HG03108 (cell line): Measurements from ENCODE around the gene KRT72.

ENCODE experiments used
- ATAC-seq: cut with Tn5 transposase; IDR thresholded peaks from one replicate; pipeline ENCODE4 v1.9.1; 2021; ENCODE audit warnings: moderate library complexity; ENCODE audit not compliant: unreplicated experiment

Gene KRT72

DNA sequence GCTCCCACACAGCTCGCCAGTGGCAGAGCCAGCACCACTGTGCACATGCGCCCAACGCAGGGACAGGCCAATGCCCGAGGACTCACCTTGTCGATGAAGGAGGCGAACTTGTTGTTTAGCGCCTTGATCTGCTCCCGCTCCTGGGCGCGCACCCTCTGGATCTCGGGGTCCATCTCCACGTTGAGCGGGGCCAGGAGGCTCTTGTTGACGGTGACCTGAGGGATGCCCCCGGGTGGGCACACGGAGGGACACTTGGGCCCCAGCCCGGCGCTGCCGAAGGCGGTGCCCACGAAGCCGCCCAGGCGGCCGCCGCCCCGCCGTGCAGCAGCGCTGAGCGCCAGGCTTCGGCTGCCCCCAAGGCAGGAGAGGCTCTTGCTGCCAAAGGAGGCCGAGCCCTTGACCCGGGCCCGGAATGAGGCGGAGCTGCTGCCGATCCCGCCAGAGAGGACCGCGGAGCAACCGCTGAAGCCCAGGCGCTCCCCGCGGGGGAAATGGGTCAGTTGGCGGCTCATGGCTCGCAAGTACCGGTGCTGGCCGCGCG is at the start of gene KRT72:
TSS of gene KRT72 (minus strand) at position 523 of the 541 bp plus-strand sequence. CDS start at position 512, 11 bp downstream.
- no peak for ATAC-seq

DNA sequence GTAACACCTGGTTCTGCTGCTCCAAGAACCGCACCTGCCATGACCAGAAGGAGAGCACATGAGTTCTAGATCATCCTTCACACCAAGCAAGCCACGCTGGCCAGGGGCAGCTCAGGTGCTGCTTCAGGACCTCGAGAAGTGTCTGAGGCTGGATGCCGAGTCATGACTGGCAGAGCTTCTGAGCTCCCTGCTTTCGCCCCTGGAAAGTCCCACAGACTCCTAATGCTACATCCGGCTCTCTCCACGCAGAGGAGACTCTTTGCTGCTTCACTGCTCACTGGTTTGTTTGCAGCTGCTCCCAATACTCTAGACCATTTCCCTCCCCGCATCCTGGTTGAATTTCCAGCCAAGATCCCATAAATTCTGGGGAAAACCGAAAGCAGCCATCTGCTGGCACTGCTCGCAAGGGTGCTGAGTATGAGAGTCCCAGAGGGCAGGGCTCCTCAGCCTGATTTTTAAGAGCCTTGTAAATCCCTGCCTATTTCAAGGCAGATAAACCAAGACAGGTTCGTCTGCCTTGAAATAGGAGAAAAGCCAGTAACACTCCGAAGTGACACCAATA is 49.3 kb upstream of the KRT72 start:
- ATAC-seq: no peak

DNA sequence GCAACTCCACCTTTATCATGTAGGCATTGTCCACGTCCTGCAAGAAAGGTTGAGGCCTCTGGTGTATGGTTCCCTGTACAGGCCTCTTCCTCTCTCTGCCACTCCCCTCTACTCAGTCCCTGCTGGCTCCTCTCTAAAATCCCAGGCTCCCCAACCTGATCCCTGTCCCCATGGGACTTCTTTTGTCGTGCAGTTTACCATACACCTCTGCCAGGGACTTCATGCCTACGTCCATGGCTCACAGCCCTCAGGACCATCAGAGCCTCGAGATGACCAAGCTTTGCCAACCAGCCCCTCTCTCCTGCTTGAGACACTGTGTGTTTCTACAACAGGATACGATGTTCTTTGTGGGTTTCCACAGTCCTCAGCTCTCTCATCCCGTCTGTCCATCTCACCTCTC is 47.8 kb upstream of the KRT72 start:
- ATAC-seq: no peak

DNA sequence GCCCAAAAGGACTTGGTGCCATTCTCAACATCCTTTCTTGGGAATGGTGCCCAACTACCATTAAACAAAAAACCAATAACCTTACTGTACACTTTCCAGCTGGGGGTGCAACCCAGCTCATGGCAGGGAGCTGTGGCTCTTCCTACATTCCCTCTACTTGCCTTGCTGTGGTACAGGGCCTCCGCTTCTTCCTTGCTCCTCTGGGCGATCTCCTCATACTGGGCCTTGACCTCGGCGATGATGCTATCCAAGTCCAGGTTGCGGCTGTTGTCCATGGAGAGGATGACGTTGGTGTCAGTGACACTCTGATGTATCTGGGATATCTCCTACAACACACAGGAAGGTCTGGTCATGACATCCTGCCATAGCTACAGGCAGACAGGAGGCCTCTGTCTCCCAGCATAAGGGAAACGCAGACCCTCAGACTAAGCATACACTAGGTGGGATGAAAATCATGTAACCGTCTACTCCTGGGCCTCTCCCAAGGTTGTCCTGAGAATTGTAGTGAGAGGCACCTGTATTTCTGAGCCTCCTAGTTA is 46.8 kb upstream of the KRT72 start:
- ATAC-seq: no peak

DNA sequence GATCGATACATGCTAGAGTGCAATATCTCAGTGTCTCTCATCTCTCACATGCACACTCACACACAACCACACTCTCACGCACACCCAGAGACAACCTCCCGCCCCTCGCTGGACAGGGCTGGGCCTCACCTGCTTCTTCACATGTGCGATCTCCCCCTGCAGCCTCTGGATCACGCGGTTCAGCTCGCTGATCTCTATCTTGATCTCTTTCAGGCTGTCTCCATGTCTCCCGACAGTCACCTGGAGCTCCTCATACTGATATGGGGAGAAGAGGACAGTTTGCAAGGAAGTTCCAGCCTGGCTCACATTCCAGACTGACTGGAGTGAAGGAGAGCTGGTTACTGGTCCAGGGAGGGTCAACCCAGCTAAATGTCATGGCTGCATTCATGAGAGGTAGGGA is 46.3 kb upstream of the KRT72 start:
- no peak for ATAC-seq

DNA sequence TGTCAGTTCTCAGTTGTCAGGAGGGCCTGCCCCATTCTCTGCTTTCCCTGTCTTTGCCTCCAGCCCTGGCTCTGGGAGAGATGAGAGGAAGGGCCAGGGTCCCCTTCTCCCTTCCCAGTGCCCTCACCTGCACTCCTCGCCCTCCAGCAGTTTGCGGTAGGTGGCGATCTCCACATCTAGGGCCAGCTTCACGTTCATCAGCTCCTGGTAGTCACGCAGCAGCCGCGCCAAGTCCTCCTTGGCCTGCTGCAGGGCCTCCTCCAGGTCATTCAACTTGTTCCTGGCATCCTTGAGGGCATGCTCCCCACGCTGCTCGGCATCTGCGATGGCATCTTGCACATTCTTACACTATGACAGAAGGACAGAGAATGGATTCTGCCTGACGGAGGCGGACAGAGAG is 45.4 kb upstream of the KRT72 start:
- ATAC-seq: no peak

DNA sequence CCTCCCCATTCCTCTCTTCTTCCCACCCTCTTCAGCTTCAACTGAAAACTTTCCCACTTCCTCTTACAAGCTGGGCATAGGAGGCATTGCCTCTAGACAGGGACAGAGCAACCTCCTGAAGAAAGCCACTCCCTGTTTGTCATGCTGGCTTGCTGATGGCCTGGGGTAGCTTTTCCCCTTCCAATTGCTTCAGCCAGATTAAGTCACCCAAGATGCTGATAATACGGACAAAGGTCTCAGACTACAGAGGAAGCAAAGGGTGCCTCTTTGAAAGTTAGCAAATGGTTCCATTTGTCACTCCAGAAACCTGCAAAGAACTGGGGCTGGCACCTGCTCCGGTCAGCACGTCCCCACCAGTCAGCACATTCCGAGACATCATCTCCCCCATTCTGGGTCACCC is 44.7 kb upstream of the KRT72 start:
- ATAC-seq: no peak

DNA sequence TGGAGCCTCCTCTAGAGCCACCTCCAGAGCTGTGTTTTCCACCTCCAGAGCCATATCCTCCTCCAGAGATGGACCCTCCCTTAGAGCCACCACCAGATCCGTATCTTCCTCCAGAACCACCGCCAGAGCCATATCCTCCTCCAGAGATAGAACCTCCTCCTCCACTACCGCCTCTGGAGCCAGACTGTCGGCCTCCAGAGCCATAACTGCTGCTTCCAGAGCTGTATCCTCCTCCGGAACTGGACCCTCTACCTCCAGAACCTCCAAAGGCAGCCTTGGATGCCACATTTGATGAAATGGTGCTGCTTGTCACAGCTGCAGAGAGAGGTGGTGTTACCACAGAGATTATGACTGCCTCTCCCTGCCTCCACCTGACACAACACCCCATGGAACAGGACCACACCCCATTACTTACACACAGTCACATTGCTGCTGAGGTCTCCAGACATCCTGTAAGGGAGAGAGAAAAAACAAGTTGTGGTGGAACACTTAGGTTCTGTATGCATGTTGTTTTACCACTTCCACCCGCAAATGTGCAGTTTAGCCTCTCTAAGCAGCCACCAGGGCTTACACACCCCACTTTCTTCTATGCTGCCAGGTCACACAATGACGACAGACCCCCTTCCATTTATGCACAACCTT is 44.0 kb upstream of the KRT72 start:
- ATAC-seq: no peak

DNA sequence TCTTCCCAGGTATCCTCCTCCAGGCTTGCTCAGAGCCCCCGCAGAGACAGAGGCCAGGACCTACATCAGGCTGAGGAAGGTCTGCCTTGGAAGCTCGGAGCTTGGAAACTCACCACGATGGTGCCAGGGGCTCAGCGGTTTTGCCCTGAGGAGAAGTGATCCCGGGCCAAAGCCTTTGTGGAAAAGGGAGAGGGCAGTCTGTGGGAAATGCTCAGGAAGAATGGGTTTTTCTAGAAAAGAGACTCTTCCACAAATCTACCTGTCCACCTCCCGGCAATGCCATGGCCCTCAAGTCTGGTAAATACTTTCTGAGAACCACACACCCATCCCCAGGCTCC is 42.8 kb upstream of the KRT72 start:
- ATAC-seq: no peak

DNA sequence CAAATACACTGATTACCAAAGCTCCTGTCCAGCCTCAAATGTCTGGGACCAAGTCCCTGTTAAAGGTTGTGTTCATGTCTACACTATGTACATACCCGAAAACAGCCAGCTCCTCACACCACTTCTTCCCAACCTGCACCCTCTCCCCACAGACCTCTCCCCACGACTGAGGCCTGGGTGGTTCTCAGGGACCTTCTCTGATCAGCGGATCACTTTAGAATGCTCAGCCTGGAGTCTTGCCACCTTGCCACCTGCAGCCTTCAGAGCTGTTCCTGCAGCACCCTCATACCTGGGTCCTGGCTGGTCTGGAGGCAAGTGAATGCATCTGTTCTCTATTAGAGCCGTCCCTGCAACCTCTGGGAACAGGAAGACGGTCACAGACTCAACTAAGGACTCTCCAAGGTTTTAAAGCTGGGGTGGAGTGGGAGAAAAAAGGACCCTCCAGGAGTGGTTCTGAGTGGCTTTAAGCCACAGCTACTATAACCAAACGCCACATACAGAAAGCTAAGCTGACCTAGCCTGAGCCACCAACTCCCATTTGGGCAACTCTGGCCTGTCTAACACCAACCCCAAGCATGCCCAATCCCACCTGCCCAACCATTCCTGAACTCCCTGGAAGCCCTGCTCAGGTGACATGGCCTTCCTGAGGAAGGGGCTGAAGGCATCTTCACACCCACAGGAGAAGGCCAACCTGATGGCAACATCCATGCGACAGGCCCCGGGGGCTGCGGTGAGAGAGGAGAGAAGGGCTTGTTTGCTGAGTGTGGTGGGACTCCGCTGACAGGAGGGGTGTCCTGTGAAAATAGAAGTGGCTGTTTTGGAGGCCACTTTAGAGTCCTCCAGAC is 42.2 kb upstream of the KRT72 start:
- ATAC-seq: no peak

DNA sequence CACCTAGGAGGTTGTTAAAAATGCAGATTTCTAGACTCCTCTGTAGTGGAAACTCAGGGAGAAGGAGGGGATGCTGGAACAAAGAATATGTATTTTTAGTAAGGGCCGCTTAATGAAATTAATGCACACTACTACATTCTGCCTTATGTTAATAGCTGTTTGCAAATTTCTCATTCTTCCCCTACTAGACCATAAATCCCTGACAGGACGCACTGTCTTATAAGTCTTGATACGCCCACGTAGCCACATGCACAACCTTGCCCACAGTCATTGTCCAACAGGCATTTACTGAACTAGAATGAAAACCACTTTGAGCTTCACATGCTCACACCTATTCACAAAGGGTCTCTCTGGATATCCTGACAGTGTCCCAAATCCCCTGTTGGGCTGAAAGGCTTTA is 40.2 kb upstream of the KRT72 start:
- no peak for ATAC-seq

DNA sequence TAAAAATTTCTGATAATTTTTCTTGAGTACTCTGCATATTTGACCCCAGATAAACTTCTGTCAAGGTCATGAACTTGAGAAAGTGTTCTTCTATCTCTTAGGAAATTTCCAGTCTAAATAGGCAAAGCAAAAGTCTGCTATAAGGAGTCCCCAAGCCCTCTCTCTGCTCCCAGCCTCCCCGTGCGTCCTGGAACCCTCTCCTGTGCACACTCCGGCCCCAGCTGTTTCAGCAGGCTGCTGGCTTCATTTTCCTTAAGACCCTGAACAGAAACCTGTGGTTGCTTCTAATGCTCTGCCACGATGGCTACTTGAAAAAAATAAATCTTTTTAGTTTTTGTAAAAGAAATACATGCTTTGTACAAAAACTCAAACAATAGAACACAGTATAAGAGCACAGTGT is 36.0 kb upstream of the KRT72 start:
- no peak for ATAC-seq

DNA sequence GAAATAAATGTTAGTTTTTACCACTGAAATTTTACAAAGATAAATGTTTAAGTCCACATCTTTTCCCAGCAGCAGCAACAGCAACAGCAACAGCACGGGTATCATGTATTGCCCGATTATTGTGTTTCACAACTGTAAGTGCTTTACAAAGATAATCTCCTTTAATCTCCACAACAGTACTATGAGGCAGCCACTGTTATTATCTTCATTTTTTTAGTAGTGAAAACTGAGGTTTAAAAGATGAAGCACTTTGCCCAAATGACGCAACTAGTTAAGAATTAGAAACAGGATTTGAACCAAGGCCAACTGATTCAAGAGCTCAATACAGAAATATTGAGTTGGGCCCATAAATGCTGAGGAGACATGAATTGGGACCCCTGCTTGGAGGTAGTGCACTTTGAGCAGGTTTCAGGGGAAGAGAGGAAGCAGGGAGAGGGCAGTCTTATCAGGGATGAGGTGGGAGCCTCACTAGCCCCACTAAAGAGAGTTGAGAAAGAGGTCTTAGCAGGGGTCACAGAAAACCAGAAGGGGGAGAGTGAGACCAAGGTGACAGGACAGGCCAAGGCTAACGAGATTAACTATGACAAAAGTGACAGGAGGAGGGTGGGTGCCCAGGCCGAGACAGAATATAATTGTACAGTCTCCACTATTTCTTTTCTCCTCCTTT is 35.5 kb upstream of the KRT72 start:
- no peak for ATAC-seq

DNA sequence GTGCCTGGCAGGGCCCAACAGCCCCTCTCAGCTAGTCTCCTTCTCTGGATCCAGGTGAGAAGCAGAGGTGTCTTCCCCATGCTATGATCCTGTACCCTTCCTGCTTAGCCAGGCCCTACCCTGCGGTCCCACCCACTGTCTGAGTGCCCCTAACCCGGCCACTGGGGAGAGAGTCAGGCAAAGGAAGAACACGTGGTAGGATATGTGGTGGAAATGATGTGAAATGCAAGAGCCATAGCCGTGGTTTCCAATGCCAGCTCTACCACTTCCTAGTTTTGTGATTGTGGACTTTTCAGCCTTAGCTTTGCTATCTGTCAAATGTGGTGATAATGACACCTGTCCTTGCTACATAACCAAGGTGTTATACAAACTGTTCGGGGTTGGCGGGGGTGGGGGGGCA is 34.9 kb upstream of the KRT72 start:
- ATAC-seq: no peak

DNA sequence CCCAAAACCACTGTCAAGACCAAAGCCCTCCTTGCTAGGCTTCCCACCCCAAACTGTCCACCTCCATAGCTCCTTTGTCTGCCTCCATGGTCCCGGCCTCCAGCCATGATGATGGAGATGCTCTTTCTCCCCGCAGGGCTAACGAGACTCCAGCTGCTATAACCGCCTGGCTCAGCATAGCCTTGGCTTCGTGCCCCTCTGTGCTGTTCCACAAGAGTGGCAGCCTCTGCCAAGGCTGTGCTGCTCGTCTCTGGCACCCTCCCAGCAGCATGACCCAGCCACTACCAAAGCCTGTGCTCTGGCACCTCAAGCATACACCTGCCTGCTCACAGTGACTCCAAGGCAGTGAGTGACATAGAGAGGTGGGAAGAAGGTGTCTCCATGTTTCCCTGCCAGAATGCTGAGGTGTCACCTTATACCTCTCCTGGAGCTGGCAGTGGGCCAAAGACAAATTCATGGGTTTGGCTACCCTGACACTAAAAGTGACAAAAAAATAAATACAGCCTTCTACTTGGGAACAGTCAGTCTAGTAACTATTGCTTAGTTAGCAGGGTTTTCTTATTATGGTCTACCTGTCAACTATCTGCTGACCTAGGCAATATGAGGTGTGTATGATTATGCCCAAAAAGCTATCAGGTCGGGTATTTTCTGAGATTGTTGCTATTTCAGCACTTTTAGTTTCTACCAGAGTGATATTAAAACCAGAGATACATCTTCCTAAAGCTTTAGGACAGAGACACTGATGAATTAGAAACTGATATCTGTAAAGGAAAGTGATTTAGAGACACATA is 33.2 kb upstream of the KRT72 start:
- ATAC-seq: no peak

DNA sequence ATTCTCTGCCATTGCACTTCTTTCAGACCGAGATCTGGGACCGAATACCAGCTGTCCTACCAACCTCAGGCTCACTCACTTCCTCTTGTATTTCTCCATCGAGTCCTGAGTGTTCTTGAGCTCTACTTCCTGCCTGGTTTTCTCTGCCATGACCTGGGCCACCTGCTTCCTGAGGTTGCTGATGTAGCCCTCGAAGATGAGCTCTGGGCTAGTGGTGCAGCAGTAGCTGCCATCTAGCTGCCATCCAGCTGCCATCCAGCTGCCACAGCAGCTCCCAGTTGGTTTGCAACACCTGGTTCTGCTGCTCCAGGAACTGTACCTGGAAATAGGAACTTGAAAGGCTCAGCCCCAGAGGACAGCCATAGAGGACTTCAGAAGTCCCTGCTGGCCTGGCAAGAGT is 32.1 kb upstream of the KRT72 start:
- no peak for ATAC-seq

DNA sequence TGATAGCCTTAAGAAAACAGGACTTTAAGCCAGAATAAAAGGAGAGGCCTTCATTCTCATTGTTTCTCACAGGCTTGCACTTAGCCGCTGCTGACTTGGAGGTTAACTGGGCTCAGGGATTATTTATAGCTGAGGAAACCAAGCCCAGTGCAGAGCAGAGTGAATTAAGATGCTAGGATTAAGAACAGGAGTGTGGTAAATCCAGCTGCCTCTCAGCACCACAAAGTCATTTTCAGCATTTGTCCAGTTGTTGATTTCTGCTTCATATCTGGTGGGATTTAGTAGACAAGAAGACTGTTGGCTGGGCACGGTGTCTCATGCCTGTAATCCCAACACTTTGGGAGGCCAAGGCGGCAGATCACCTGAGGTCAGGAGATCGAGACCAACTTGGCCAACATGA is 31.4 kb upstream of the KRT72 start:
- no peak for ATAC-seq

DNA sequence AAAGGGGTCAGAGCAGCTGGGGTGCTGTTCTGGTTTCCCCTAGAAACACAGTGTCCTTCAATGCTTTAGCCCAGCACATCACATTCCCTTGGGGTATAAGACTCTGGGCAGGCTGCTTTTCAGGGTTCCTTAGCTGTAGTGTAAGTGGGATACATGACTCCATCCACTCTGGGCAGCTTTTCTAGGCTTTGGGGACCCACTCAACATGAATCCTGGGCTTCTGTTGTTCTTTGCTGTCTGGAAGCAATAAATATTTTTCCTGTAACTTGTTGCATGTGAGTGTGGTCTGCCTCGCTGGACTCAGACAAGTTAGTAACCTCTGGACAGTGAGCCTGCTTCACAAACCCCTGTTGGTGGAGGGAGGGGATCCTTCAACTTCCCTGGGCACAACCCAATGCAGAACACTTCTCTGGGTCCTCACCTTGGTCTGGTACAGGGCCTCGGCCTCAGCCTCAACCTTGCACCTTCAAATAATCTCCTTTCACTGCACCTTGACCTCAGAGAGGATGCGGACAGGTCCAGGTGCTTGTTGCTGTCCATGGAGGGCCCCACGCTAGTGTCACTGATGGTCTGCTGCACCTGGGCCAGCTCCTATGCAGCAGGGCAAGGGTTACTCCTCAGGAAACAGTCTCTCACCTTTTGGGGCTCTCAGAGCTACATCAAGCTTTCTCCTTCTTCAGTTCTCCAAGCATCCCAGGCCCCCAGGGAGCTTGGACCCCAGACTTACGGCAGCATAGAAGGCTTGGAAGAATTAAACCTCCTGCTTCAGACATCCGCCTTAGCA is 30.6 kb upstream of the KRT72 start:
- no peak for ATAC-seq

DNA sequence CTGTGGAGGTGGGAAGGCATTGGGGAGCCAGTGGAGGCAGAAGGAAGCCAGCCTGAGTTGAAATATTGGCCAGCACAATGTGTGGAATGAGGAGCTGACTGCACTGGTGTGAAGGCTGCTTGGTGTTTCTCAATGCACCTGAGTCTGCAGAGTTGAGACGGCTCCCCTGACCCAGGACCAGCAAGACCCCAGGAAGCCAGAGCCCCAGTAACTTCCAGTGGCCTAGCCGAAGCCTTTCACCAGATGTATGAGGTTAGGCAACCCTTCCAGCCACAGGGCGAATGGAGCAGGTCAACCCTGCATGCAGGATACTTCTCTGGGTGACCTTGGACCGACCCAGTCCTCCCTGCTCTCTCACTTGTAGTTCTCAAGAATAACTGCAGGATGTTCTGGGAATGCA is 30.0 kb upstream of the KRT72 start:
- ATAC-seq: no peak
